Mesendoderm (in vitro differentiated cells): ENCODE results near the gene CARD9.
"Not testable (repeated sequence)": the region's sequence is repeated elsewhere in the genome, so short reads cannot be mapped to it uniquely, and the experiment has no call there.

Source experiments
- DNase-seq: peaks from one replicate; pipeline ENCODE4 v3.0.0; 2013
- H2AK5ac ChIP-seq: 2 replicates; pipeline ENCODE4 v1.6.1; 2013; ENCODE audit warnings: low read length, inconsistent platforms
- H2BK120ac ChIP-seq: 2 replicates; pipeline ENCODE4 v1.6.1; 2013; ENCODE audit warnings: low read depth, mild to moderate bottlenecking, low read length, moderate library complexity, mixed read lengths
- H2BK15ac ChIP-seq: replicated peaks from 2 replicates; pipeline ENCODE4 v1.6.1; 2013; ENCODE audit warnings: low read depth, mild to moderate bottlenecking, moderate library complexity
- H2BK5ac ChIP-seq: 2 replicates; pipeline ENCODE4 v1.6.1; 2013; ENCODE audit warnings: low read length, inconsistent platforms
- H3K18ac ChIP-seq: 2 replicates; pipeline ENCODE4 v1.6.1; 2013; ENCODE audit warnings: mild to moderate bottlenecking, low read length, mixed read lengths
- H3K23ac ChIP-seq: one replicate; pipeline ENCODE4 v1.6.1; 2013; ENCODE audit warnings: low read length
- H3K27ac ChIP-seq: 2 replicates; pipeline ENCODE4 v1.5.1; 2013; ENCODE audit warnings: low read depth, mild to moderate bottlenecking, inconsistent platforms, low read length, moderate library complexity
- H3K27me3 ChIP-seq: 2 replicates; pipeline ENCODE4 v1.6.1; 2013; ENCODE audit warnings: low read length, control low read depth, mild to moderate bottlenecking, inconsistent platforms; ENCODE audit not compliant: insufficient read depth, poor library complexity
- H3K36me3 ChIP-seq: 2 replicates; pipeline ENCODE4 v1.6.1; 2013; ENCODE audit warnings: low read length, inconsistent platforms; ENCODE audit not compliant: control insufficient read depth, insufficient read depth
- H3K4ac ChIP-seq: one replicate; pipeline ENCODE4 v1.6.1; 2013; ENCODE audit warnings: low read depth, mild to moderate bottlenecking, low read length, moderate library complexity
- H3K4me1 ChIP-seq: 2 replicates; pipeline ENCODE4 v1.6.1; 2013; ENCODE audit warnings: low read depth, low read length, inconsistent platforms; ENCODE audit not compliant: control insufficient read depth
- H3K4me2 ChIP-seq: 2 replicates; pipeline ENCODE4 v1.6.1; 2013; ENCODE audit warnings: low read length
- H3K4me3 ChIP-seq: 2 replicates; pipeline ENCODE4 v1.5.1; 2013; ENCODE audit warnings: mild to moderate bottlenecking, low read length
- H3K56ac ChIP-seq: one replicate; pipeline ENCODE4 v1.6.1; 2013; ENCODE audit warnings: low read length
- H3K79me1 ChIP-seq: 2 replicates; pipeline ENCODE4 v1.6.1; 2013; ENCODE audit warnings: low read length, inconsistent platforms
- H3K79me2 ChIP-seq: 2 replicates; pipeline ENCODE4 v1.6.1; 2013; ENCODE audit warnings: mild to moderate bottlenecking, low read length; ENCODE audit not compliant: control insufficient read depth, insufficient read depth
- H3K9ac ChIP-seq: 2 replicates; pipeline ENCODE4 v1.6.1; 2013; ENCODE audit warnings: low read length, inconsistent platforms
- H4K5ac ChIP-seq: one replicate; pipeline ENCODE4 v1.6.1; 2013; ENCODE audit warnings: low read length
- H4K8ac ChIP-seq: one replicate; pipeline ENCODE4 v1.6.1; 2013; ENCODE audit warnings: low read depth, mild to moderate bottlenecking, control low read depth, low read length, moderate library complexity
- WGBS: extraction: QIAGEN DNeasy Blood & Tissue Kit; methylation state at CpG from one replicate; pipeline ENCODE4 v1.1.7; 2013; ENCODE audit warnings: low lambda C conversion rate, missing lambda C conversion rate; ENCODE audit not compliant: insufficient coverage; ENCODE audit errors: extremely low coverage; 5-methylcytosine and 5-hydroxymethylcytosine counted together

Gene CARD9

GRCh38 chr9:136409557-136410455, 36.3 kb upstream of the CARD9 start:
- H2AK5ac ChIP-seq = no peak overlapping the region
- H2BK15ac ChIP-seq = no peak overlapping the region
- H2BK120ac ChIP-seq = no peak overlapping the region
- peak overlapping the region; percentile 34 for H3K18ac ChIP-seq
- WGBS = no CpG with 5 or more reads among the region's 71 CpGs
- no peaks in the 10 kb centered on the region for H3K27me3 ChIP-seq
- no peak overlapping the region for H4K8ac ChIP-seq
- peaks cover 5% of the 10 kb centered on the region for H3K4me1 ChIP-seq
- H4K5ac ChIP-seq = no peak overlapping the region
- H3K4ac ChIP-seq = peak overlapping the region; percentile 66
- H3K36me3 ChIP-seq = peaks cover 10% of the 10 kb centered on the region
- H2BK5ac ChIP-seq = peak overlapping the region; percentile 55
- H3K56ac ChIP-seq = peak overlapping the region; percentile 95
- H3K27ac ChIP-seq = peak overlapping the region; percentile 30
- peak; percentile 44 for DNase-seq
- peak overlapping the region; percentile 82 for H3K4me3 ChIP-seq
- H3K79me1 ChIP-seq = peaks cover 31% of the 10 kb centered on the region
- peak overlapping the region; percentile 97 for H3K23ac ChIP-seq
- H3K79me2 ChIP-seq = peaks cover 42% of the 10 kb centered on the region
- peak overlapping the region; percentile 91 for H3K9ac ChIP-seq
- peak overlapping the region; percentile 88 for H3K4me2 ChIP-seq

GRCh38 chr9:136407911-136408310, 34.4 kb upstream of the CARD9 start:
- Histone ChIP-seq H3K79me1 (peaks cover 22% of the 10 kb centered on the region), H3K4me2 (no peak overlapping the region), H2BK120ac (no peak overlapping the region), H3K23ac (no peak overlapping the region), H3K36me3 (peaks cover 5% of the 10 kb centered on the region), H3K9ac (no peak overlapping the region), H2AK5ac (no peak overlapping the region), H3K4me3 (no peak overlapping the region), H3K79me2 (peaks cover 34% of the 10 kb centered on the region), H3K4me1 (peaks cover 5% of the 10 kb centered on the region), H3K27ac (no peak overlapping the region), H3K4ac (no peak overlapping the region), H4K5ac (no peak overlapping the region), H3K27me3 (no peaks in the 10 kb centered on the region), H3K18ac (no peak overlapping the region), H4K8ac (no peak overlapping the region), H2BK5ac (no peak overlapping the region), H3K56ac (no peak overlapping the region), H2BK15ac (no peak overlapping the region)
- DNase-seq = no peak
- WGBS = no CpG with 5 or more reads among the region's 7 CpGs

- H2BK15ac ChIP-seq, H3K27ac ChIP-seq, H3K9ac ChIP-seq, H3K18ac ChIP-seq, H4K8ac ChIP-seq, H2BK120ac ChIP-seq, H3K56ac ChIP-seq, H3K4me1 ChIP-seq, H4K5ac ChIP-seq, H3K4me2 ChIP-seq, H2AK5ac ChIP-seq, DNase-seq, H2BK5ac ChIP-seq, H3K36me3 ChIP-seq, H3K23ac ChIP-seq, H3K4ac ChIP-seq, H3K4me3 ChIP-seq, H3K27me3 ChIP-seq: not testable (repeated sequence)
- Histone ChIP-seq H3K79me1 (peaks cover 19% of the 10 kb centered on the region), H3K79me2 (peaks cover 29% of the 10 kb centered on the region)
- WGBS = no CpG with 5 or more reads among the region's 28 CpGs
These were observed 33.6 kb upstream of the CARD9 start for GRCh38 chr9:136407061-136407460.

- not testable (repeated sequence) for H3K4me3 ChIP-seq, H4K8ac ChIP-seq, H2BK15ac ChIP-seq, H3K4ac ChIP-seq, H3K4me1 ChIP-seq, H3K18ac ChIP-seq, H3K4me2 ChIP-seq, H3K27ac ChIP-seq, H2AK5ac ChIP-seq, H3K23ac ChIP-seq, H3K9ac ChIP-seq, H2BK120ac ChIP-seq, H3K27me3 ChIP-seq, H3K36me3 ChIP-seq, DNase-seq, H4K5ac ChIP-seq, H2BK5ac ChIP-seq, H3K56ac ChIP-seq
- WGBS = no CpG with 5 or more reads among the region's 10 CpGs
- H3K79me1 ChIP-seq = peaks cover 11% of the 10 kb centered on the region
- H3K79me2 ChIP-seq = peaks cover 18% of the 10 kb centered on the region
These were observed 32.4 kb upstream of the CARD9 start for GRCh38 chr9:136405904-136406303.

GRCh38 chr9:136405481-136405880, 32.0 kb upstream of the CARD9 start:
- peaks cover 14% of the 10 kb centered on the region for H3K79me2 ChIP-seq
- H3K9ac ChIP-seq = no peak overlapping the region
- H3K36me3 ChIP-seq = peaks cover 8% of the 10 kb centered on the region
- H3K23ac ChIP-seq = no peak overlapping the region
- DNase-seq = no peak
- H2BK15ac ChIP-seq = no peak overlapping the region
- H3K79me1 ChIP-seq = peaks cover 11% of the 10 kb centered on the region
- no peak overlapping the region for H2BK120ac ChIP-seq
- no peak overlapping the region for H2BK5ac ChIP-seq
- no peak overlapping the region for H3K4me2 ChIP-seq
- H4K8ac ChIP-seq = no peak overlapping the region
- no peak overlapping the region for H2AK5ac ChIP-seq
- H3K4me3 ChIP-seq = no peak overlapping the region
- H3K4ac ChIP-seq = no peak overlapping the region
- H4K5ac ChIP-seq = no peak overlapping the region
- H3K56ac ChIP-seq = no peak overlapping the region
- H3K27me3 ChIP-seq = no peaks in the 10 kb centered on the region
- no CpG with 5 or more reads among the region's 7 CpGs for WGBS
- no peak overlapping the region for H3K27ac ChIP-seq
- no peaks in the 10 kb centered on the region for H3K4me1 ChIP-seq
- no peak overlapping the region for H3K18ac ChIP-seq
